ENCODE data around the gene SEMA3B. TPM values are rescaled to one million over a fixed set of nuclear protein-coding genes. Genes with fewer than 3 reads are reported as not detected.

The SEMA3B gene
- total RNA-seq, 5 donors from 2014 or later (not counting 1 experiment from before 2014, with no cell fraction given): 0.33 to 2.5 (median 1.5) TPM

DNA sequence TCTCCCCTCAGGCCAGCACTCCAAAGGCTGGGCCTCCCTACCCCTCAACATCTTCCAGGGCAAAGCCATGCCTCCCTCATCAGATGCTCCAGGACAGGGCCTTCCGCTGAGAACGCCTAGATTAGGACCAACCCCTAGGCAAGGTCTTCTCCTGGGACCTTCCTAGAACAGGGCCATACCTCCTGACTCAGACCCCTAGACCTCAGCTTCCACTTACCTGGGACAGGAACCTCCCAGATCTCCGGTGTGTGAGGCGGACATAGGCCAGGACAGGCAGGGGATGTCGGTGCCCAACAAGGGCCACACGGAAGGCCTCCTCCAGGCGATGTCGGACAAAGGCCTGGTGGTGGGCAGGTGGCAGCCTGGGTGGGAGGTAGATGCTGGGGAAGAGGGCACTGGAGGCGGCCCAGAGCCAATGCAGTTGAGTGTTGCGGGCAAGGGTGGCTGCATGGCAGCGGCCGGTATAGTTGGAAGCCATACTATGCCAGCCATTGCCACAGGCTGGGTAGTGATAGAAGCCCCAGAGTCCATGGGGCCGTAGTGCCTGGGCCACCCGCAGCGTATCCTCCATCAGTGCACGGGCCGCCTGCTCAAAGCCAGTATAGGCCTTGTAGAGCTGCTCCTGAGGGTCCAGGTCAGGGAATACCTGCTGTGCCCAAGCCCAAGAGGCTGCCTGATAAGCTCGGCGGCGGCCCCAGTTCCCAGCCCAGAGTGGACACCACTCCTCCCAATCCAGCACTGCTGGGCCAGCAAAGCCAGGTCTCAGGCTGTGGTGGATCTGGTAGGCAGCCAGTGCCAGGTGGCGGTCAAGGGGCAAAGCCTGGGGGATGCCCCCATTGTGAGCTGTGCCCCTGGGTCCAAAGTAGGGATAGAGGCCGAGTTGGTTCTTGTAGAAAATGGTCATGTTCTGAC is 25.8 kb downstream of the SEMA3B start:
- POLR2A ChIA-PET: interaction anchor here in 1 of 2 donors (0.6 kb wide), 1 partner anchor 72 kb away, joined by 4 read pairs; no protein-coding TSS in a partner anchor
- Mint-ChIP-seq H3K36me3 (no peaks in the 10 kb centered on the region), H3K4me3 (no peak overlapping the region), H3K27ac (no peak overlapping the region), H3K27me3 (no peaks in the 10 kb centered on the region), H3K4me1 (peaks cover 28 to 41% (median 37%) of the 10 kb centered on the region in 3 donors), H3K9me3 (no peaks in the 10 kb centered on the region)
- Histone ChIP-seq H3K36me3 (ENCODE audit: control insufficient read depth in 2 of 2, extremely low read depth in 1 of 2, insufficient read depth in 1 of 2, low read length in 1 of 2) (peaks cover 1 to 10% of the 10 kb centered on the region in 2 donors), H3K4me1 (ENCODE audit: control insufficient read depth in 1 of 2, extremely low read depth in 1 of 2, insufficient read depth in 2 of 2, low read length in 2 of 2) (peaks cover 10 to 47% of the 10 kb centered on the region in 2 experiments), H3K27me3 (replicated peaks in 1 of 2; ENCODE audit: control insufficient read depth in 2 of 2, extremely low read depth in 1 of 2, insufficient read depth in 2 of 2, low read length in 1 of 2) (no peaks in the 10 kb centered on the region), H3K27ac (ENCODE audit: low read length) (no peak overlapping the region), H3K9me3 (no peaks in the 10 kb centered on the region), H3K4me3 (ENCODE audit: control insufficient read depth in 1 of 2, extremely low read depth in 1 of 2, low read length in 1 of 2) (no peak overlapping the region)
- DNase-seq (no peak), ATAC-seq (replicated peaks in 1 of 4) (no peak)
- CTCF ChIA-PET: interaction anchor here in 1 of 2 donors (0.5 kb wide), 1 partner anchor 34 kb away, joined by 3 read pairs; no protein-coding TSS in a partner anchor
- WGBS (ENCODE audit: insufficient coverage): 97% methylated on average over 22 of the region's 22 CpGs

DNA sequence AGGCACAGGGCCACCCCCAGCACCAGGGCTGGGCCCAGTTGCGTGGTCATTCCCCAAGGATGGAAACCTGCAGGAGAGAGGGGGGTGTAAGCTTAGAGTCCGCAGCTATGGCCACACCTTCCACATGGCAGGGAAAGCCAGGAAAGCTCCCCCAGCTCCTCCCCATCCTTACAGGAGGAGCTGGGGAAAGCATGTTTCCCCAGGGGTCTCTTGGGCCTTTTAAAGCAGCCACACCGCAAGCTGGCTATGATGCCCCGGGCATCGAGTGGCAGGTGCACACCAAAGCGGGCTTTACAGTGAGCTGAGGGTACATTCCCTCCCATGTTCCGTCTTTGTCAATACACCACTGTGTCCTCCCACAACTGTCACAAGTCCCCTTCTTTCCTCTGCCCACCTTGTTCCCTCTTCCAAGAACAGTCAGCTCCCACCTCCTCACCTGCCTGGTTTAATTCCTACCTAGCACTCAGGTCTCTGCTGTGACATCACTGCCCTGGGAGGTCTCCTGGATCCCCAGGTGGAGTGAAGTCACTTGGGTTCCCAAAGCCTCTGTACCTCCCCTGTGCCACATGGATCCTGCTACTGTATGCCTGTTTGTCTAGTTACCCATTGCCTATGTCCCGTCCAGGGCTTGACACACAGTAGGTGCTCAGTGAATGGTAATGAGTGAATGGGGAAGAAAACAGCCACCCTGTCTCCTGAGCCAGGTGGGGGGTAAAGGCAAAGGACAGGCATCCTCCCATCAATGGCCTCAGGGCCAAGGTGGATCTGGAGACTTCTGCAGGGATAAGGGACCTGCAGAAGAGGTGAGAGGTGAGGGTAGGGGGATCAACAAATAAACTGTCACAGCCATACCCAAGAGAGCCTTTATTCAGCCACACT is 26.8 kb downstream of the SEMA3B start:
- no peaks in the 10 kb centered on the region for H3K9me3 ChIP-seq
- Mint-ChIP-seq H3K27ac (no peak overlapping the region), H3K9me3 (no peaks in the 10 kb centered on the region), H3K36me3 (no peaks in the 10 kb centered on the region), H3K27me3 (no peaks in the 10 kb centered on the region), H3K4me1 (peaks cover 37 to 50% (median 46%) of the 10 kb centered on the region in 3 donors), H3K4me3 (no peak overlapping the region)
- H3K4me3 ChIP-seq (ENCODE audit: control insufficient read depth in 1 of 2, extremely low read depth in 1 of 2, low read length in 1 of 2): no peak overlapping the region
- ChIA-PET POLR2A (interaction anchor here in 1 of 2 donors (0.6 kb wide), 1 partner anchor 71 kb away, joined by 4 read pairs; no protein-coding TSS in a partner anchor), CTCF (interaction anchor here in 1 of 2 donors (0.5 kb wide), 1 partner anchor 33 kb away, joined by 3 read pairs; no protein-coding TSS in a partner anchor)
- no peak for DNase-seq
- H3K36me3 ChIP-seq (ENCODE audit: control insufficient read depth in 2 of 2, extremely low read depth in 1 of 2, insufficient read depth in 1 of 2, low read length in 1 of 2): peaks cover 0 to 5% of the 10 kb centered on the region in 2 donors
- ATAC-seq (replicated peaks in 1 of 4): no peak
- H3K4me1 ChIP-seq (ENCODE audit: control insufficient read depth in 1 of 2, extremely low read depth in 1 of 2, insufficient read depth in 2 of 2, low read length in 2 of 2): peaks cover 14 to 52% of the 10 kb centered on the region in 2 experiments
- WGBS (ENCODE audit: insufficient coverage): 92% methylated on average over 5 of the region's 8 CpGs
- H3K27ac ChIP-seq (ENCODE audit: low read length): no peak overlapping the region
- no peaks in the 10 kb centered on the region for H3K27me3 ChIP-seq (replicated peaks in 1 of 2; ENCODE audit: control insufficient read depth in 2 of 2, extremely low read depth in 1 of 2, insufficient read depth in 2 of 2, low read length in 1 of 2)

DNA sequence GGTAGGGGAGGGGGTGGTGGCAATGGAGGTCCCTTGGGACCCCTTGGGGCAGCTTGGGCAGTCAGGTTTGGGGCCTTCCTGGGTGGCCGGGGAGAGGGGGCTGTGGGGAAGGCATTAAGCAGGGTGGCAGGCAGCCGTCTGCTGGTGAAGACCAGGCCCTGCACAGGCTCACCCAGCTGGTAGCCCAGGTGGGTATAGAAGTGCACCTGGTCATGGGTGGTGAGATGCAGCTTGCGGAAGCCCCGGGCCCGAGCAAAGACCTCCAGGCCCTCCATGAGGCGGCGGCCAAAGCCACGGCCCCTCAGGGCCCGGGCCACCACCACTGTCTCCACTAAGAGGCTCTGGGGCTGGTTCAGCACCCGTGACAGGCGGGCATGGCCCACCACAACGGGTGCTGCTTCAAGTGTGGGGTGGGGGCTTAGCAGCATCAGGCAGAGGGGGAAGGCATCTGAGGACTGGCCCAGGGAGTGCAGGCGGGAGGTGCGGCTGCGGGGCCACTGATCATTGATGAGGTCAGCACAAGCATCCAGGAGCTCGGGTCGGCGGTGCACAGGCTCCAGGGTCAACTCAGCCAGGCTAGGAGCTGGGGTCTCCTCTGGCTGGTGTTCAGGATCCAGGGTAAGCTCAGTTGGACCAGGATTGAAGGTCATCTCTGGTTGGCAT is 27.9 kb downstream of the SEMA3B start:
- H3K36me3 Mint-ChIP-seq: no peaks in the 10 kb centered on the region
- no peaks in the 10 kb centered on the region for H3K27me3 Mint-ChIP-seq
- H3K36me3 ChIP-seq (ENCODE audit: control insufficient read depth in 2 of 2, extremely low read depth in 1 of 2, insufficient read depth in 1 of 2, low read length in 1 of 2): peaks cover 0 to 5% of the 10 kb centered on the region in 2 donors
- peaks cover 9 to 48% of the 10 kb centered on the region in 2 experiments for H3K4me1 ChIP-seq (ENCODE audit: control insufficient read depth in 1 of 2, extremely low read depth in 1 of 2, insufficient read depth in 2 of 2, low read length in 2 of 2)
- H3K27ac Mint-ChIP-seq: peak overlapping the region; percentile 57 to 100
- DNase-seq: peak in 1 of 35 experiments; percentile 5
- no peak overlapping the region for H3K4me3 ChIP-seq (ENCODE audit: control insufficient read depth in 1 of 2, extremely low read depth in 1 of 2, low read length in 1 of 2)
- no peaks in the 10 kb centered on the region for H3K9me3 Mint-ChIP-seq
- ChIA-PET CTCF (no interaction called here), POLR2A (no interaction called here)
- no peaks in the 10 kb centered on the region for H3K9me3 ChIP-seq
- ATAC-seq (replicated peaks in 1 of 4): no peak
- peaks cover 33 to 43% (median 42%) of the 10 kb centered on the region in 3 donors for H3K4me1 Mint-ChIP-seq
- H3K4me3 Mint-ChIP-seq: no peak overlapping the region
- H3K27me3 ChIP-seq (replicated peaks in 1 of 2; ENCODE audit: control insufficient read depth in 2 of 2, extremely low read depth in 1 of 2, insufficient read depth in 2 of 2, low read length in 1 of 2): no peaks in the 10 kb centered on the region
- 93% methylated on average over 11 of the region's 18 CpGs for WGBS (ENCODE audit: insufficient coverage)
- H3K27ac ChIP-seq (ENCODE audit: low read length): no peak overlapping the region

DNA sequence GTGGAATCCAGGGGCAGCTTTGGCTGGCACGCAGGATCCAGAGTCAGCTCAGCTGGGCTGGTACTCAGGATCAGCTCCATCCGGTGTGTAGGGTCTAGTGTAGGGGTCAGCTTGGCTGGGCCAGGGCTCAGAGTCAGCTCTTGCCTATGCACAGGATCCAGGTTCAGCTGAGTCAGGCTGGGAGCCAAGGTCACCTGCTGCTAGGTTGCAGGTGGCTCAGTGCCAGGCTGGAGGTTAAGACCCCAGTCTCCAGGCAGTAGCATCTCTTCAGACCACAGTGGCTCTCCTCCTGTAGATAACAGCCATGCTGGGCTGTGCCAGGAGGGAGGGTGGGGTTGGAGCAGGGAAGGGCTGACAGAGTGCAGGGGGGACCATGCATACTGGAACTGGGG is 28.4 kb downstream of the SEMA3B start:
- Mint-ChIP-seq H3K4me3 (peak overlapping the region; percentile 95 to 97 (median 96)), H3K36me3 (no peaks in the 10 kb centered on the region), H3K9me3 (no peaks in the 10 kb centered on the region), H3K27me3 (no peaks in the 10 kb centered on the region), H3K27ac (peak overlapping the region in 1 of 2 donors; percentile 100), H3K4me1 (peaks cover 31 to 41% (median 40%) of the 10 kb centered on the region in 3 donors)
- ChIA-PET POLR2A (no interaction called here), CTCF (no interaction called here)
- 100% methylated on average over 2 of the region's 2 CpGs for WGBS (ENCODE audit: insufficient coverage)
- Histone ChIP-seq H3K27ac (ENCODE audit: low read length) (no peak overlapping the region), H3K4me3 (ENCODE audit: control insufficient read depth in 1 of 2, extremely low read depth in 1 of 2, low read length in 1 of 2) (no peak overlapping the region), H3K27me3 (replicated peaks in 1 of 2; ENCODE audit: control insufficient read depth in 2 of 2, extremely low read depth in 1 of 2, insufficient read depth in 2 of 2, low read length in 1 of 2) (no peaks in the 10 kb centered on the region), H3K9me3 (no peaks in the 10 kb centered on the region), H3K36me3 (ENCODE audit: control insufficient read depth in 2 of 2, extremely low read depth in 1 of 2, insufficient read depth in 1 of 2, low read length in 1 of 2) (peaks cover 3 to 5% of the 10 kb centered on the region in 2 donors), H3K4me1 (ENCODE audit: control insufficient read depth in 1 of 2, extremely low read depth in 1 of 2, insufficient read depth in 2 of 2, low read length in 2 of 2) (peaks cover 9 to 47% of the 10 kb centered on the region in 2 experiments)
- ATAC-seq (replicated peaks in 1 of 4) (no peak), DNase-seq (peak in 1 of 35 experiments; percentile 13)

DNA sequence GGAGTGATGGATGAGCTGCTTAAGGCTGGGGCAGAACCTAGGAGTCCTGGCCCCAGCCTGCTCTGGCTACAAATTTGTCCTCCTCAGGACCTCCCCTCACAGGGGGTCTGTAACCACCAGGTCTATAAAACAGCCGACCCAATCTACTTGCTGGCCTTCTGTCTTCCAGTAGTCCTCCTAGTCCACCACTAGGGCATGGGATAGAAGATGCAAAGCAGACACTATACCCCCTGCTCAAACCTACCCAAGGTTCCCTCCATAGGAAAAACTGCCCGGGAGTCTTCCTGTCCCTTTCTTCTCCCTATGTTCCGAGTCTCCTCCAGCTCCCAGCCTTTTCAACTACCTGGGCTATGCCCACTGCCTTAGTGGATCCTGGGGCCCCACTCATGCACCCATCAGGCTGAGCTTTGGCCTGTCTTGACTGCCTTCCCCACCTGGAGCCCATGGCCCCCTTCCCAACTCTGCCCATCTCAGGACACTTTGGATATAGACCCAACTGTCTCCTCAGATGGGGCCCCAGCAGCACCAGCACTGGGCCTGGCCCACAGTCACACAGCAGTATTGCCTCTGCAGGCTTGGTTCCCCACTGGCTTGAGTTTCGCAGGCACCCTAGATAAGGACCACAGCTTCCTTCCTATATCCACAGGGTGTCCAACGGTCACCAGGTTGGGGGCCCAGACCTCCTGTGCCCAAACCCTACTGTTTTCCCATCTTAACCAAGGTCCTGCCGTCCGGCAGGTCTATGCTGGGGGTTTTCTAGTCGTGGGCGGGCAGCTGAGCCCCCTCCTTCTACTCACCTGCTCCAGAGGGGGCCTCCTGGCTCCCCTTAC is 29.2 kb downstream of the SEMA3B start:
- ChIA-PET POLR2A (interaction anchor here in 1 of 2 donors (0.5 to 0.6 kb wide), 2 partner anchors 12 to 43 kb away, joined by 3 to 5 read pairs; partner anchors contain the start of gene RASSF1), CTCF (interaction anchor here (0.6 to 1.8 kb wide), 4 partner anchors 23 to 626 kb away, joined by 3 to 16 read pairs (median 4); no protein-coding TSS in a partner anchor)
- Histone ChIP-seq H3K27ac (ENCODE audit: low read length) (peak overlapping the region; percentile 95), H3K9me3 (no peaks in the 10 kb centered on the region), H3K4me3 (ENCODE audit: control insufficient read depth in 1 of 2, extremely low read depth in 1 of 2, low read length in 1 of 2) (peak overlapping the region; percentile 75 to 92), H3K27me3 (replicated peaks in 1 of 2; ENCODE audit: control insufficient read depth in 2 of 2, extremely low read depth in 1 of 2, insufficient read depth in 2 of 2, low read length in 1 of 2) (no peaks in the 10 kb centered on the region), H3K4me1 (ENCODE audit: control insufficient read depth in 1 of 2, extremely low read depth in 1 of 2, insufficient read depth in 2 of 2, low read length in 2 of 2) (peaks cover 9 to 40% of the 10 kb centered on the region in 2 experiments), H3K36me3 (ENCODE audit: control insufficient read depth in 2 of 2, extremely low read depth in 1 of 2, insufficient read depth in 1 of 2, low read length in 1 of 2) (peaks cover 4 to 5% of the 10 kb centered on the region in 2 donors)
- H3K27ac Mint-ChIP-seq: peak overlapping the region; percentile 98 to 100
- H3K4me3 Mint-ChIP-seq: peak overlapping the region; percentile 95 to 97 (median 96)
- no peaks in the 10 kb centered on the region for H3K9me3 Mint-ChIP-seq
- peaks cover 25 to 34% (median 33%) of the 10 kb centered on the region in 3 donors for H3K4me1 Mint-ChIP-seq
- ATAC-seq (replicated peaks in 1 of 4) (no peak), DNase-seq (no peak)
- H3K27me3 Mint-ChIP-seq: no peaks in the 10 kb centered on the region
- H3K36me3 Mint-ChIP-seq: no peaks in the 10 kb centered on the region
- 52% methylated on average over 4 of the region's 9 CpGs for WGBS (ENCODE audit: insufficient coverage)
